Nephron progenitor cell (in vitro differentiated cells): Measurements from ENCODE around the gene FOXN3.

Experiments used
- DNase-seq: peaks from one replicate; pipeline ENCODE4 v3.0.0; 2021
- H3K27ac Mint-ChIP-seq: 2 replicates; pipeline ENCODE4 v1.8.0; 2021; ENCODE audit warnings: mild to moderate bottlenecking, moderate library complexity, mixed read lengths
- H3K27me3 Mint-ChIP-seq: 2 replicates; pipeline ENCODE4 v1.8.0; 2021; ENCODE audit warnings: mild to moderate bottlenecking, low read depth, mixed read lengths; ENCODE audit not compliant: poor library complexity
- H3K36me3 Mint-ChIP-seq: 2 replicates; pipeline ENCODE4 v1.8.0; 2021; ENCODE audit warnings: low read depth, mixed read lengths
- H3K4me1 Mint-ChIP-seq: 2 replicates; pipeline ENCODE4 v1.8.0; 2021; ENCODE audit warnings: mixed read lengths
- H3K4me3 Mint-ChIP-seq: 2 replicates; pipeline ENCODE4 v1.8.0; 2021; ENCODE audit warnings: mild to moderate bottlenecking, moderate library complexity, mixed read lengths
- H3K9me3 Mint-ChIP-seq: 2 replicates; pipeline ENCODE4 v1.8.0; 2021; ENCODE audit warnings: mild to moderate bottlenecking, moderate library complexity, mixed read lengths
- CTCF ChIP-seq: fragments of 200-600 bp; sonication (generic); IDR thresholded peaks from 2 replicates; pipeline ENCODE4 v1.5.0; 2021; ENCODE audit warnings: antibody characterized with exemption

FOXN3 gene

GRCh38 chr14:89343356-89343755, 73.7 kb downstream of the FOXN3 start:
- Mint-ChIP-seq H3K9me3 (peaks cover 4% of the 10 kb centered on the region), H3K36me3 (peaks cover 48% of the 10 kb centered on the region), H3K27me3 (no peaks in the 10 kb centered on the region), H3K4me3 (no peak overlapping the region), H3K4me1 (peaks cover 30% of the 10 kb centered on the region), H3K27ac (no peak overlapping the region)
- no peak for TF ChIP-seq CTCF
- DNase-seq = no peak

GRCh38 chr14:89342049-89342448, 75.0 kb downstream of the FOXN3 start:
- Mint-ChIP-seq H3K4me3 (no peak overlapping the region), H3K27me3 (peaks cover 5% of the 10 kb centered on the region), H3K36me3 (peaks cover 35% of the 10 kb centered on the region), H3K4me1 (peaks cover 43% of the 10 kb centered on the region), H3K27ac (no peak overlapping the region), H3K9me3 (no peaks in the 10 kb centered on the region)
- DNase-seq = no peak
- TF ChIP-seq CTCF = no peak

GRCh38 chr14:89340200-89341181, 76.5 kb downstream of the FOXN3 start:
- TF ChIP-seq CTCF = no peak
- no peak for DNase-seq
- peak overlapping the region; percentile 21 for H3K4me3 Mint-ChIP-seq
- peaks cover 22% of the 10 kb centered on the region for H3K36me3 Mint-ChIP-seq
- peak overlapping the region; percentile 96 for H3K27ac Mint-ChIP-seq
- peaks cover 5% of the 10 kb centered on the region for H3K27me3 Mint-ChIP-seq
- H3K9me3 Mint-ChIP-seq = no peaks in the 10 kb centered on the region
- H3K4me1 Mint-ChIP-seq = peaks cover 53% of the 10 kb centered on the region

- peaks cover 53% of the 10 kb centered on the region for H3K4me1 Mint-ChIP-seq
- peak; percentile 10 for DNase-seq
- H3K9me3 Mint-ChIP-seq = no peaks in the 10 kb centered on the region
- peaks cover 5% of the 10 kb centered on the region for H3K27me3 Mint-ChIP-seq
- H3K36me3 Mint-ChIP-seq = peaks cover 12% of the 10 kb centered on the region
- H3K4me3 Mint-ChIP-seq = peak overlapping the region; percentile 21
- peak overlapping the region; percentile 96 for H3K27ac Mint-ChIP-seq
- TF ChIP-seq CTCF = no peak
These were observed 77.5 kb downstream of the FOXN3 start for GRCh38 chr14:89339579-89339978.

GRCh38 chr14:89339158-89339557, 77.9 kb downstream of the FOXN3 start:
- peaks cover 53% of the 10 kb centered on the region for H3K4me1 Mint-ChIP-seq
- H3K9me3 Mint-ChIP-seq = no peaks in the 10 kb centered on the region
- peak overlapping the region; percentile 21 for H3K4me3 Mint-ChIP-seq
- peaks cover 9% of the 10 kb centered on the region for H3K36me3 Mint-ChIP-seq
- peaks cover 5% of the 10 kb centered on the region for H3K27me3 Mint-ChIP-seq
- TF ChIP-seq CTCF = no peak
- DNase-seq = no peak
- H3K27ac Mint-ChIP-seq = peak overlapping the region; percentile 96
